HepG2 (cell line): Measurements from ENCODE around the gene IL31. TPM values are rescaled to one million over a fixed set of nuclear protein-coding genes. Genes with fewer than 3 reads are reported as not detected.

Source experiments
- ATF7 ChIP-seq, 2 experiments: fragments of 450-650 bp in 1 of 2; sonication (generic) in 1 of 2; formaldehyde crosslinking in 1 of 2; IDR thresholded peaks; 2 replicates each; pipeline versions ENCODE4 v1.4.0 to v1.6.1; 2016 to 2020; ENCODE audit warnings: antibody characterized with exemption in 1 of 2, mild to moderate bottlenecking in 1 of 2, missing genetic modification reagents in 1 of 2
- KDM4B ChIP-seq: sonication (generic); formaldehyde crosslinking; IDR thresholded peaks from 2 replicates; pipeline ENCODE4 v1.4.0; 2020; ENCODE audit warnings: missing genetic modification reagents
- KLF15 ChIP-seq: sonication (generic); formaldehyde crosslinking; IDR thresholded peaks from 2 replicates; pipeline ENCODE4 v1.8.1; 2023; ENCODE audit warnings: borderline replicate concordance, mild to moderate bottlenecking, inconsistent platforms, missing genetic modification reagents, mixed read lengths
- PLSCR1 ChIP-seq: sonication (generic); formaldehyde crosslinking; IDR thresholded peaks from 2 replicates; pipeline ENCODE4 v1.5.0; 2020; ENCODE audit warnings: missing genetic modification reagents, mild to moderate bottlenecking, borderline replicate concordance
- SAFB2 ChIP-seq: sonication (generic); formaldehyde crosslinking; IDR thresholded peaks from 2 replicates; pipeline ENCODE4 v1.5.1; 2020; ENCODE audit warnings: missing genetic modification reagents, low read depth, mild to moderate bottlenecking, borderline replicate concordance
- SETDB1 ChIP-seq: sonication (generic); formaldehyde crosslinking; IDR thresholded peaks from 2 replicates; pipeline ENCODE4 v1.5.1; 2020; ENCODE audit warnings: missing genetic modification reagents, mild to moderate bottlenecking, borderline replicate concordance
- SOX6 ChIP-seq, 2 experiments: fragments of 450-650 bp in 1 of 2; sonication (generic) in 1 of 2; formaldehyde crosslinking in 1 of 2; IDR thresholded peaks; 2 replicates each; pipeline versions ENCODE4 v1.4.0 to v1.6.1; 2017 to 2020; ENCODE audit warnings: antibody characterized with exemption in 1 of 2, mild to moderate bottlenecking in 1 of 2, missing genetic modification reagents in 1 of 2
- TEAD2 ChIP-seq: sonication (generic); formaldehyde crosslinking; IDR thresholded peaks from 2 replicates; pipeline ENCODE4 v1.9.0; 2021; ENCODE audit warnings: missing genetic modification reagents
- TEAD3 ChIP-seq: optimal IDR thresholded peaks from 2 replicates; pipeline ENCODE3; 2016; ENCODE audit warnings: borderline replicate concordance
- TRAFD1 ChIP-seq: sonication (generic); formaldehyde crosslinking; IDR thresholded peaks from 2 replicates; pipeline ENCODE4 v1.5.1; 2020; ENCODE audit warnings: missing genetic modification reagents, mild to moderate bottlenecking, borderline replicate concordance
- ZHX1 ChIP-seq: sonication (generic); formaldehyde crosslinking; IDR thresholded peaks from 2 replicates; pipeline ENCODE4 v1.8.1; 2022; ENCODE audit warnings: low read depth, mild to moderate bottlenecking, missing genetic modification reagents
- ZNF10 ChIP-seq: sonication (generic); formaldehyde crosslinking; IDR thresholded peaks from 2 replicates; pipeline ENCODE4 v1.4.0; 2020; ENCODE audit warnings: mild to moderate bottlenecking, low read depth, missing genetic modification reagents, borderline replicate concordance
- ZNF160 ChIP-seq: sonication (generic); formaldehyde crosslinking; IDR thresholded peaks from 2 replicates; pipeline ENCODE4 v1.8.0; 2022; ENCODE audit warnings: mild to moderate bottlenecking, inconsistent platforms, missing genetic modification reagents
- ZNF724P ChIP-seq: sonication (generic); formaldehyde crosslinking; IDR thresholded peaks from 2 replicates; pipeline ENCODE4 v1.8.0; 2022; ENCODE audit warnings: missing genetic modification reagents, borderline replicate concordance
- ZZZ3 ChIP-seq: sonication (generic); formaldehyde crosslinking; IDR thresholded peaks from 2 replicates; pipeline ENCODE4 v1.4.0; 2020; ENCODE audit warnings: missing genetic modification reagents, mild to moderate bottlenecking, borderline replicate concordance
- polyA plus RNA-seq, 8 experiments: library from polyadenylated mRNA; depleted of rRNA in 3 of 8; stranded (reverse) in 7 of 8; unstranded in 1 of 8; fragments of >200 nt; fragmentation: Illumina TruSeq in 4 of 8; extraction: Trizol in 4 of 8; gene quantifications; 2 replicates each; pipeline versions ENCODE4 v1.2.1 to v1.2.3, GENCODE V29; 2011 to 2016; ENCODE audit warnings: low read depth in 4 of 8, missing spikeins in 1 of 8, mixed read lengths in 1 of 8; ENCODE audit not compliant: insufficient read depth in 1 of 8
- total RNA-seq, 5 experiments: library from RNA; depleted of rRNA; stranded (reverse); fragments of >200 nt; fragmentation: Illumina TruSeq; extraction: Trizol; gene quantifications; 2 replicates each; pipeline ENCODE4 v1.2.3, GENCODE V29; 2016; ENCODE audit warnings: low read depth in 1 of 5
- TF ChIP-seq, protein P1 (sequence below): sonication (generic); formaldehyde crosslinking; IDR thresholded peaks from 2 replicates; pipeline ENCODE4 v1.4.0; 2020; ENCODE audit warnings: missing genetic modification reagents

IL31 gene
- total and polyA plus RNA-seq, 2 of the 13 experiments (the other 11 are each of a cell fraction or from before 2014, with no cell fraction given) = not detected

- TF ChIP-seq ZHX1 (CRISPR knock-in tag) (peak; percentile 20; the same call in 1 of the 2 replicates), TEAD2 (no peak), ZNF724P (CRISPR knock-in tag) (no peak), TEAD3 (CRISPR knock-in tag) (peak; percentile 18), KDM4B (CRISPR knock-in tag) (no peak), ZNF10 (no peak), SETDB1 (CRISPR knock-in tag) (no peak), ZNF160 (no peak), KLF15 (no peak), ZZZ3 (CRISPR knock-in tag) (no peak), ATF7 (IDR thresholded peaks at IDR 0.05) (no peak), ATF7 (CRISPR knock-in tag; IDR thresholded peaks at IDR 0.05) (no peak), SOX6 (IDR thresholded peaks at IDR 0.05) (no peak), SOX6 (CRISPR knock-in tag; IDR thresholded peaks at IDR 0.05) (no peak), TRAFD1 (CRISPR knock-in tag) (no peak), SAFB2 (CRISPR knock-in tag) (no peak), PLSCR1 (no peak)
- TF ChIP-seq, protein P1, sequence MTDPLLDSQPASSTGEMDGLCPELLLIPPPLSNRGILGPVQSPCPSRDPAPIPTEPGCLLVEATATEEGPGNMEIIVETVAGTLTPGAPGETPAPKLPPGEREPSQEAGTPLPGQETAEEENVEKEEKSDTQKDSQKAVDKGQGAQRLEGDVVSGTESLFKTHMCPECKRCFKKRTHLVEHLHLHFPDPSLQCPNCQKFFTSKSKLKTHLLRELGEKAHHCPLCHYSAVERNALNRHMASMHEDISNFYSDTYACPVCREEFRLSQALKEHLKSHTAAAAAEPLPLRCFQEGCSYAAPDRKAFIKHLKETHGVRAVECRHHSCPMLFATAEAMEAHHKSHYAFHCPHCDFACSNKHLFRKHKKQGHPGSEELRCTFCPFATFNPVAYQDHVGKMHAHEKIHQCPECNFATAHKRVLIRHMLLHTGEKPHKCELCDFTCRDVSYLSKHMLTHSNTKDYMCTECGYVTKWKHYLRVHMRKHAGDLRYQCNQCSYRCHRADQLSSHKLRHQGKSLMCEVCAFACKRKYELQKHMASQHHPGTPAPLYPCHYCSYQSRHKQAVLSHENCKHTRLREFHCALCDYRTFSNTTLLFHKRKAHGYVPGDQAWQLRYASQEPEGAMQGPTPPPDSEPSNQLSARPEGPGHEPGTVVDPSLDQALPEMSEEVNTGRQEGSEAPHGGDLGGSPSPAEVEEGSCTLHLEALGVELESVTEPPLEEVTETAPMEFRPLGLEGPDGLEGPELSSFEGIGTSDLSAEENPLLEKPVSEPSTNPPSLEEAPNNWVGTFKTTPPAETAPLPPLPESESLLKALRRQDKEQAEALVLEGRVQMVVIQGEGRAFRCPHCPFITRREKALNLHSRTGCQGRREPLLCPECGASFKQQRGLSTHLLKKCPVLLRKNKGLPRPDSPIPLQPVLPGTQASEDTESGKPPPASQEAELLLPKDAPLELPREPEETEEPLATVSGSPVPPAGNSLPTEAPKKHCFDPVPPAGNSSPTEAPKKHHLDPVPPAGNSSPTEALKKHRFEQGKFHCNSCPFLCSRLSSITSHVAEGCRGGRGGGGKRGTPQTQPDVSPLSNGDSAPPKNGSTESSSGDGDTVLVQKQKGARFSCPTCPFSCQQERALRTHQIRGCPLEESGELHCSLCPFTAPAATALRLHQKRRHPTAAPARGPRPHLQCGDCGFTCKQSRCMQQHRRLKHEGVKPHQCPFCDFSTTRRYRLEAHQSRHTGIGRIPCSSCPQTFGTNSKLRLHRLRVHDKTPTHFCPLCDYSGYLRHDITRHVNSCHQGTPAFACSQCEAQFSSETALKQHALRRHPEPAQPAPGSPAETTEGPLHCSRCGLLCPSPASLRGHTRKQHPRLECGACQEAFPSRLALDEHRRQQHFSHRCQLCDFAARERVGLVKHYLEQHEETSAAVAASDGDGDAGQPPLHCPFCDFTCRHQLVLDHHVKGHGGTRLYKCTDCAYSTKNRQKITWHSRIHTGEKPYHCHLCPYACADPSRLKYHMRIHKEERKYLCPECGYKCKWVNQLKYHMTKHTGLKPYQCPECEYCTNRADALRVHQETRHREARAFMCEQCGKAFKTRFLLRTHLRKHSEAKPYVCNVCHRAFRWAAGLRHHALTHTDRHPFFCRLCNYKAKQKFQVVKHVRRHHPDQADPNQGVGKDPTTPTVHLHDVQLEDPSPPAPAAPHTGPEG (CRISPR knock-in tag) = no peak
Observed at GRCh38 chr12:122203301-122204166, 29.5 kb upstream of the IL31 start, which contains the start of gene B3GNT4 (continued).
